Measurements from ENCODE around the gene PRDX2. TPM values are rescaled to one million over a fixed set of nuclear protein-coding genes. Genes with fewer than 3 reads are reported as not detected.

PRDX2 gene
- total and polyA plus RNA-seq, 10 of the 15 experiments (the other 5 are each of a cell fraction or from before 2014, with no cell fraction given), result 93.0 to 812 (median 344) TPM

GRCh38 chr19:12790628-12791344 is 10.8 kb downstream of the PRDX2 start (continued):
- TF ChIP-seq USF1 (IDR thresholded peaks at IDR 0.05; ENCODE audit: borderline replicate concordance, extremely low read length, insufficient read depth, low read depth, low read length) (no peak), RUNX3 (IDR thresholded peaks at IDR 0.05; ENCODE audit: low read length) (no peak), REST (IDR thresholded peaks at IDR 0.05; ENCODE audit: low read depth, low read length) (no peak), WRNIP1 (IDR thresholded peaks at IDR 0.05; ENCODE audit: borderline replicate concordance, low read depth, low read length) (no peak), RELB (IDR thresholded peaks at IDR 0.05; ENCODE audit: low read depth) (no peak; the same call in 1 of the 2 replicates), MLLT1 (IDR thresholded peaks at IDR 0.05) (0 out of 2 replicates have a peak, but pooled peaks have one; percentile 10), BCL11A (IDR thresholded peaks at IDR 0.05; ENCODE audit: low read depth, low read length) (no peak), MAX (IDR thresholded peaks at IDR 0.05; ENCODE audit: low read depth, low read length) (peak; percentile 99), RAD51 (IDR thresholded peaks at IDR 0.05) (no peak)

All from GM12878 (cell line).